SK-N-SH treated with all-trans-retinoic acid at 6 μM for 48 hours (cell line): Measurements from ENCODE around the gene LANCL3.

Experiments used
- ISL1 ChIP-seq: fragments of 250-450 bp; sonication (Bioruptor Pico); IDR thresholded peaks from 2 replicates; pipeline ENCODE4 v2.1.2; 2022; ENCODE audit warnings: mild to moderate bottlenecking, moderate library complexity
- PATZ1 ChIP-seq: fragments of 250-450 bp; sonication (Bioruptor Pico); IDR thresholded peaks from 2 replicates; pipeline ENCODE4 v1.8.0; 2020; ENCODE audit warnings: mild to moderate bottlenecking, moderate library complexity, borderline replicate concordance
- TOX ChIP-seq: fragments of 250-450 bp; sonication (Bioruptor Pico); IDR thresholded peaks from 2 replicates; pipeline ENCODE4 v1.8.0; 2021; ENCODE audit warnings: mild to moderate bottlenecking, moderate library complexity, borderline replicate concordance

- no peak for TF ChIP-seq PATZ1 (CRISPR knock-in tag)
- TF ChIP-seq TOX, result no peak
- no peak for TF ChIP-seq ISL1 (CRISPR knock-in tag)
These were observed 108.4 kb downstream of the LANCL3 start for GRCh38 chrX:37679888-37680287.
